K562 (cell line): Measurements from ENCODE around the gene CARD10. TPM values are rescaled to one million over a fixed set of nuclear protein-coding genes. Genes with fewer than 3 reads are reported as not detected.
A peak's percentile ranks its signal among the peaks of the same experiment; 100 is the strongest.

ENCODE experiments used
- CGGBP1 ChIP-seq: fragments of 250-450 bp; sonication (Bioruptor Pico); IDR thresholded peaks from 2 replicates; pipeline ENCODE4 v1.9.0; 2021; ENCODE audit warnings: mild to moderate bottlenecking
- CHD7 ChIP-seq: fragments of 200-600 bp; sonication (generic); IDR thresholded peaks from one replicate; pipeline ENCODE4 v1.6.1; 2012; ENCODE audit warnings: mild to moderate bottlenecking, low read depth, low read length, inconsistent platforms
- NFRKB ChIP-seq: fragments of 450-650 bp; IDR thresholded peaks from 2 replicates; pipeline ENCODE4 v1.6.1; 2016; ENCODE audit warnings: low read depth
- PTBP1 ChIP-seq: fragments of 200-400 bp; formaldehyde crosslinking; IDR thresholded peaks from 2 replicates; pipeline ENCODE4 v1.6.1; 2017; ENCODE audit warnings: low read depth, low read length
- SAP30 ChIP-seq: fragments of 200-600 bp; sonication (generic); IDR thresholded peaks from 2 replicates; pipeline ENCODE4 v1.6.1; 2012; ENCODE audit warnings: borderline replicate concordance, low read depth, mild to moderate bottlenecking, moderate library complexity, low read length, control low read depth, inconsistent platforms; ENCODE audit not compliant: insufficient read depth, poor library complexity, severe bottlenecking
- TCF15 ChIP-seq: fragments of 250-450 bp; sonication (Bioruptor Pico); IDR thresholded peaks from 2 replicates; pipeline ENCODE4 v1.8.0; 2022; ENCODE audit warnings: moderate library complexity, mild to moderate bottlenecking, inconsistent platforms
- VEZF1 ChIP-seq: fragments of 200-800 bp; sonication (Bioruptor generic); IDR thresholded peaks from 2 replicates; pipeline ENCODE4 v1.6.1; 2017; ENCODE audit warnings: missing genetic modification characterization, missing compliant biosample characterization
- ZC3H11A ChIP-seq: IDR thresholded peaks from 2 replicates; pipeline ENCODE4 v1.6.1; 2012; ENCODE audit warnings: low read depth, low read length, improper control_type of control experiment
- ZFP91 ChIP-seq: sonication (generic); formaldehyde crosslinking; IDR thresholded peaks from 2 replicates; pipeline ENCODE4 v1.8.0; 2022; ENCODE audit warnings: mild to moderate bottlenecking, missing genetic modification reagents
- ZNF263 ChIP-seq: sonication (generic); formaldehyde crosslinking; IDR thresholded peaks from 2 replicates; pipeline ENCODE4 v1.8.0; 2022; ENCODE audit warnings: mild to moderate bottlenecking, missing genetic modification reagents, borderline replicate concordance
- polyA plus RNA-seq, 8 experiments: library from polyadenylated mRNA; depleted of rRNA in 4 of 8; stranded (reverse) in 5 of 8; unstranded in 3 of 8; fragments of >200 nt; fragmentation: Nextera tagmentation in 2 of 8; fragmentation: Illumina TruSeq in 1 of 8; extraction: Ambion mirVana in 2 of 8; extraction: Trizol in 1 of 8; gene quantifications; 2 replicates each; pipeline versions ENCODE4 v1.2.1 to v1.2.3, GENCODE V29; 2011 to 2014; ENCODE audit warnings: inconsistent platforms in 1 of 8, missing spikeins in 1 of 8
- total RNA-seq, 7 experiments: library from RNA; depleted of rRNA in 6 of 7; stranded (reverse); fragments of >200 nt in 6 of 7; fragmentation: Illumina TruSeq in 2 of 7; extraction: Trizol in 2 of 7; gene quantifications; 2 replicates each; pipeline versions ENCODE4 v1.2.1 to v1.2.3, GENCODE V29; 2011 to 2021; ENCODE audit warnings: low replicate concordance in 1 of 7

CARD10 gene
- total and polyA plus RNA-seq, 9 of the 15 experiments (the other 6 are each of a cell fraction or from before 2014, with no cell fraction given): 0.13 to 5.8 (median 1.6) TPM

GRCh38 chr22:37561212-37562048, 42.2 kb upstream of the CARD10 start (continued):
- no peak for TF ChIP-seq CHD7
- peak; percentile 60 for TF ChIP-seq SAP30
- no peak for TF ChIP-seq PTBP1
- TF ChIP-seq VEZF1 (CRISPR knock-in tag): peak; percentile 77
- TF ChIP-seq ZFP91 (CRISPR knock-in tag): no peak
- no peak for TF ChIP-seq CGGBP1 (CRISPR knock-in tag)
- TF ChIP-seq NFRKB: 0 out of 2 replicates have a peak, but pooled peaks have one; percentile 70
- no peak for TF ChIP-seq TCF15 (CRISPR knock-in tag)
- TF ChIP-seq ZNF263: no peak
- TF ChIP-seq ZC3H11A: no peak
